Lung (tissue), 12 donors: Measurements from ENCODE around the gene PLXDC1. TPM values are rescaled to one million over a fixed set of nuclear protein-coding genes. Genes with fewer than 3 reads are reported as not detected.

Experiments
- ATAC-seq: fragments of 200-7000 bp; cut with Tn5 transposase; one replicate; pipeline ENCODE4 v1.9.1; 2020; ENCODE audit warnings: moderate number of reproducible peaks; ENCODE audit not compliant: insufficient read depth, low FRiP score
- DNase-seq, 3 donors: peaks; one replicate each; pipeline ENCODE4 v3.0.0-alpha.2; 2013 to 2017
- H3K27ac ChIP-seq, 2 donors: one replicate each; pipeline ENCODE4 v1.5.1; 2013; ENCODE audit warnings: mild to moderate bottlenecking in 2 of 2, moderate library complexity in 2 of 2, control low read depth in 1 of 2, inconsistent platforms in 1 of 2, low read depth in 1 of 2, low read length in 1 of 2
- H3K27me3 ChIP-seq, 3 donors: one replicate each; pipeline ENCODE4 v1.5.1; 2013; ENCODE audit warnings: low read length in 2 of 3; ENCODE audit not compliant: control insufficient read depth in 3 of 3, insufficient read depth in 3 of 3
- H3K36me3 ChIP-seq, 4 donors: one replicate each; pipeline ENCODE4 v1.5.1; 2013; ENCODE audit warnings: low read length in 4 of 4, mild to moderate bottlenecking in 1 of 4, moderate library complexity in 1 of 4; ENCODE audit not compliant: control insufficient read depth in 4 of 4, insufficient read depth in 4 of 4
- H3K4me1 ChIP-seq, 5 donors: one replicate each; pipeline ENCODE4 v1.5.1; 2013; ENCODE audit warnings: low read length in 5 of 5, mild to moderate bottlenecking in 2 of 5, moderate library complexity in 1 of 5; ENCODE audit not compliant: control insufficient read depth in 5 of 5, insufficient read depth in 5 of 5
- H3K4me3 ChIP-seq: one replicate; pipeline ENCODE4 v1.5.1; 2013; ENCODE audit warnings: mild to moderate bottlenecking, control low read depth, moderate library complexity
- H3K9ac ChIP-seq, 2 donors: one replicate each; pipeline ENCODE4 v1.5.1; 2013; ENCODE audit warnings: low read length in 2 of 2, control low read depth in 1 of 2; ENCODE audit not compliant: insufficient read depth in 1 of 2
- H3K9me3 ChIP-seq, 4 donors: one replicate each; pipeline ENCODE4 v1.5.1; 2013; ENCODE audit warnings: low read length in 3 of 4, mild to moderate bottlenecking in 1 of 4, moderate library complexity in 1 of 4; ENCODE audit not compliant: control insufficient read depth in 4 of 4, insufficient read depth in 3 of 4
- CTCF ChIP-seq: IDR thresholded peaks from 2 replicates; pipeline ENCODE4 v1.5.1; 2012; ENCODE audit warnings: mild to moderate bottlenecking; ENCODE audit errors: control extremely low read depth, extremely low read depth
- WGBS, 2 donors: extraction: QIAGEN DNeasy Blood & Tissue Kit; methylation state at CpG; one replicate each; pipeline ENCODE4 v1.1.7; 2013; 5-methylcytosine and 5-hydroxymethylcytosine counted together
- polyA plus RNA-seq, 2 donors: library from polyadenylated mRNA; stranded (reverse); fragments of 200-250 nt; gene quantifications; one replicate each; pipeline ENCODE4 v1.2.1, GENCODE V29; 2013
- total RNA-seq, 2 donors: library from RNA; depleted of rRNA in 1 of 2; stranded (reverse); fragments of >200 nt in 1 of 2; gene quantifications; one replicate each; pipeline ENCODE4 v1.2.1, GENCODE V29; 2014 to 2021
- donor health status: control.
- donor health status: control.
- donor health status: Bipolar disorder and iron deficiency.
- donor health status: healthy.
- donor health status: DM: yes; HTN: yes; CAD: no.

The PLXDC1 gene
- total and polyA plus RNA-seq, 4 donors: 1.7 to 7.3 (median 5.4) TPM

- no peak overlapping the region for H3K4me3 ChIP-seq
- peaks cover 0 to 46% (median 12%) of the 10 kb centered on the region in 5 donors for H3K4me1 ChIP-seq
- no peak for TF ChIP-seq CTCF
- no peaks in the 10 kb centered on the region for H3K27me3 ChIP-seq
- no peak overlapping the region for H3K27ac ChIP-seq
- H3K9ac ChIP-seq: no peak overlapping the region
- no peak for DNase-seq
- ATAC-seq: no peak
- 91 to 92% methylated on average over 7 of the region's 7 CpGs for WGBS, 2 donors
- no peaks in the 10 kb centered on the region for H3K9me3 ChIP-seq
- no peaks in the 10 kb centered on the region for H3K36me3 ChIP-seq
Measured at GRCh38 chr17:39097537-39097936, 53.9 kb downstream of the PLXDC1 start.

- TF ChIP-seq CTCF: no peak
- H3K9ac ChIP-seq: no peak overlapping the region
- DNase-seq (no peak), ATAC-seq (no peak)
- H3K36me3 ChIP-seq: no peaks in the 10 kb centered on the region
- no peaks in the 10 kb centered on the region for H3K9me3 ChIP-seq
- 62 to 66% methylated on average over 2 of the region's 2 CpGs for WGBS, 2 donors
- H3K4me3 ChIP-seq: no peak overlapping the region
- H3K27ac ChIP-seq: no peak overlapping the region
- no peaks in the 10 kb centered on the region for H3K27me3 ChIP-seq
- peaks cover 0 to 46% (median 12%) of the 10 kb centered on the region in 5 donors for H3K4me1 ChIP-seq
Measured at GRCh38 chr17:39097150-39097519, 54.3 kb downstream of the PLXDC1 start.

GRCh38 chr17:39096508-39097149, 54.8 kb downstream of the PLXDC1 start:
- TF ChIP-seq CTCF: no peak
- peak in 2 of 3 donors; percentile 35 to 51 for DNase-seq
- Histone ChIP-seq H3K27me3 (no peaks in the 10 kb centered on the region), H3K4me3 (no peak overlapping the region), H3K9ac (no peak overlapping the region), H3K9me3 (no peaks in the 10 kb centered on the region), H3K36me3 (no peaks in the 10 kb centered on the region), H3K27ac (peak overlapping the region; percentile 7 to 26), H3K4me1 (peaks cover 0 to 46% (median 12%) of the 10 kb centered on the region in 5 donors)
- ATAC-seq: no peak
- WGBS, 2 donors: 15 to 41% methylated on average over 10 of the region's 10 CpGs

- 50 to 55% methylated on average over 4 to 5 of the region's 5 CpGs for WGBS, 2 donors
Measured at GRCh38 chr17:39095309-39095686, 56.1 kb downstream of the PLXDC1 start.

More at GRCh38 chr17:39095309-39095686, 56.1 kb downstream of the PLXDC1 start:
- DNase-seq (no peak), ATAC-seq (no peak)
- TF ChIP-seq CTCF: no peak
- no peaks in the 10 kb centered on the region for H3K27me3 ChIP-seq
- no peak overlapping the region for H3K27ac ChIP-seq
- no peak overlapping the region for H3K4me3 ChIP-seq
- no peak overlapping the region for H3K9ac ChIP-seq
- H3K9me3 ChIP-seq: no peaks in the 10 kb centered on the region
- peaks cover 0 to 34% (median 12%) of the 10 kb centered on the region in 5 donors for H3K4me1 ChIP-seq
- no peaks in the 10 kb centered on the region for H3K36me3 ChIP-seq
